Chondrocyte (in vitro differentiated cells): ENCODE data around the gene MFAP5. TPM values are rescaled to one million over a fixed set of nuclear protein-coding genes. Genes with fewer than 3 reads are reported as not detected.

Source experiments
- DNase-seq: peaks from one replicate; pipeline ENCODE4 v3.0.0; 2021; ENCODE audit warnings: mixed read lengths, low spot score
- H3K27ac Mint-ChIP-seq: one replicate; pipeline ENCODE4 v1.8.0; 2021; ENCODE audit warnings: mild to moderate bottlenecking, moderate library complexity, mixed read lengths; ENCODE audit not compliant: unreplicated experiment
- H3K27me3 Mint-ChIP-seq: 2 replicates; pipeline ENCODE4 v1.8.0; 2021; ENCODE audit warnings: low read depth, mixed read lengths
- H3K36me3 Mint-ChIP-seq: 2 replicates; pipeline ENCODE4 v1.8.0; 2021; ENCODE audit warnings: low read depth, mixed read lengths
- H3K4me1 Mint-ChIP-seq: 2 replicates; pipeline ENCODE4 v1.8.0; 2021; ENCODE audit warnings: low read depth, mild to moderate bottlenecking, mixed read lengths
- H3K4me3 Mint-ChIP-seq: one replicate; pipeline ENCODE4 v1.8.0; 2021; ENCODE audit warnings: mild to moderate bottlenecking, moderate library complexity, mixed read lengths; ENCODE audit not compliant: unreplicated experiment
- H3K9me3 Mint-ChIP-seq: 2 replicates; pipeline ENCODE4 v1.8.0; 2021; ENCODE audit warnings: low read depth, mixed read lengths
- total RNA-seq: library from RNA; stranded (reverse); gene quantifications from 3 replicates; pipeline ENCODE4 v1.2.1, GENCODE V29; 2021
- TF ChIP-seq, protein P1 (sequence below): fragments of 200-600 bp; sonication (generic); IDR thresholded peaks from 2 replicates; pipeline ENCODE4 v1.5.0; 2021; ENCODE audit warnings: antibody characterized with exemption, mild to moderate bottlenecking, moderate library complexity

Gene MFAP5
- total RNA-seq, 1 donor from 2014 or later, result 40.2 TPM

DNA sequence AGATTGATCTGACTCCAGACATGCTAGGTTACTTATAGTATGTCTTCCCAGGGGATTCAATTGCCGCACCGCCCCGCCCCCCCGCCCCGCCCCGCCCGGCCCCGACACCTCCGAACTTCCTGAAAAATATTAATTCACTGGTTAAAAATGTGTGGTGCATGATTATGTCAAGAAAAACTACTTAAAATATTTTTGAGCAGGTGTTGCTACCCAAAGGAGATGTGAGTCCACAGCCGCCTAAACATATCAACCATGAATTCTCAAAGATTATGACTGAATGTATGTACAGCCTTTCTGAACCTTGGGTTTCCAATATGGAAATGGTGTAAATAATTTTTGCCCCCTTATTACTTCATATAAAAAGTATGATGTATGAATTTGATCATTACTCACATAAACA is 32.5 kb upstream of the MFAP5 start:
- Mint-ChIP-seq H3K27me3 (no peaks in the 10 kb centered on the region), H3K4me3 (no peak overlapping the region), H3K36me3 (no peaks in the 10 kb centered on the region), H3K4me1 (peaks cover 38% of the 10 kb centered on the region), H3K9me3 (no peaks in the 10 kb centered on the region), H3K27ac (no peak overlapping the region)
- TF ChIP-seq, protein P1, sequence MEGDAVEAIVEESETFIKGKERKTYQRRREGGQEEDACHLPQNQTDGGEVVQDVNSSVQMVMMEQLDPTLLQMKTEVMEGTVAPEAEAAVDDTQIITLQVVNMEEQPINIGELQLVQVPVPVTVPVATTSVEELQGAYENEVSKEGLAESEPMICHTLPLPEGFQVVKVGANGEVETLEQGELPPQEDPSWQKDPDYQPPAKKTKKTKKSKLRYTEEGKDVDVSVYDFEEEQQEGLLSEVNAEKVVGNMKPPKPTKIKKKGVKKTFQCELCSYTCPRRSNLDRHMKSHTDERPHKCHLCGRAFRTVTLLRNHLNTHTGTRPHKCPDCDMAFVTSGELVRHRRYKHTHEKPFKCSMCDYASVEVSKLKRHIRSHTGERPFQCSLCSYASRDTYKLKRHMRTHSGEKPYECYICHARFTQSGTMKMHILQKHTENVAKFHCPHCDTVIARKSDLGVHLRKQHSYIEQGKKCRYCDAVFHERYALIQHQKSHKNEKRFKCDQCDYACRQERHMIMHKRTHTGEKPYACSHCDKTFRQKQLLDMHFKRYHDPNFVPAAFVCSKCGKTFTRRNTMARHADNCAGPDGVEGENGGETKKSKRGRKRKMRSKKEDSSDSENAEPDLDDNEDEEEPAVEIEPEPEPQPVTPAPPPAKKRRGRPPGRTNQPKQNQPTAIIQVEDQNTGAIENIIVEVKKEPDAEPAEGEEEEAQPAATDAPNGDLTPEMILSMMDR, result no peak
- no peak for DNase-seq

DNA sequence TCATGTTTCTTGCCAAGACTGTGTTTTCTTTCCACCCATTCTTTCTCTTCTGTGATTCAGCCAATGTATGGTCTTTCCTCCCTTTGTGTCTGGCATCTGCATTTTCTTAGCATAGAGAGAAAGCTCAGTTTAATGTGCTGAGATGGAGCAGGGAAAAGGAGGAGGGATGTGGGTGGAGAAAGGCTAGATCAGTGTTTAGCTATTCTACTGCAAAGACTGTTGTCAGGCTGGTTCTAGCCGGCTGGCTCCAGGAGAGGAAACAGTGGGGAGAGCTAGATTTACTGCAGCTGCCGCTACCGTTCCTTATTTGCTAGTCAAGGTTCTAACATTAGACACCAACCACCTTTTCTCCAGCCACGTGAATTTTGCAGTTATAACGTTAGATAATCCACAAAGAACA is 29.9 kb upstream of the MFAP5 start:
- H3K4me1 Mint-ChIP-seq, result peaks cover 36% of the 10 kb centered on the region
- H3K27me3 Mint-ChIP-seq, result no peaks in the 10 kb centered on the region
- no peak for DNase-seq
- H3K36me3 Mint-ChIP-seq, result no peaks in the 10 kb centered on the region
- H3K9me3 Mint-ChIP-seq, result no peaks in the 10 kb centered on the region
- H3K27ac Mint-ChIP-seq, result peak overlapping the region; percentile 86
- no peak overlapping the region for H3K4me3 Mint-ChIP-seq
- TF ChIP-seq, protein P1, result no peak

DNA sequence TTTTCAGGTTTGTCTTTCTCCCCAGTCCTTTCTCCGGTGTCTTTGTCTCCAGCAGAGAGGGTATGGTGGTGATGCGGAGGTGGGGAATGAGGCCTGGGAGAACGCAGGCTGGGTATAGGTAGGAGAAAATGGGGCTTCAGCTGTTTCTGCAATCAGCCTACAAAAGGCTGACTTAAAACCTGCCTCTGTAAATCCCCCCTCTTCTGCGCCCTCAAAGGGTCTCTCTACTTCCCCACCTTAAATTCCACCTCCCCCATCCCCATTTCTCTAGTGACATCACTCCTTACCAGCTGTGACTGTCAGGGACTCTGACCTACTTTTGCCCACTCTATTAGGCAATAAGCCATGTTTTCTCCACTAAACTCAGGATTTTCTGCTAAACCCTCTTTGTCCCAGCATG is 27.1 kb upstream of the MFAP5 start:
- DNase-seq, result no peak
- Mint-ChIP-seq H3K4me3 (no peak overlapping the region), H3K9me3 (no peaks in the 10 kb centered on the region), H3K27me3 (no peaks in the 10 kb centered on the region), H3K27ac (peak overlapping the region; percentile 88), H3K4me1 (peaks cover 27% of the 10 kb centered on the region), H3K36me3 (no peaks in the 10 kb centered on the region)
- TF ChIP-seq, protein P1, result no peak

DNA sequence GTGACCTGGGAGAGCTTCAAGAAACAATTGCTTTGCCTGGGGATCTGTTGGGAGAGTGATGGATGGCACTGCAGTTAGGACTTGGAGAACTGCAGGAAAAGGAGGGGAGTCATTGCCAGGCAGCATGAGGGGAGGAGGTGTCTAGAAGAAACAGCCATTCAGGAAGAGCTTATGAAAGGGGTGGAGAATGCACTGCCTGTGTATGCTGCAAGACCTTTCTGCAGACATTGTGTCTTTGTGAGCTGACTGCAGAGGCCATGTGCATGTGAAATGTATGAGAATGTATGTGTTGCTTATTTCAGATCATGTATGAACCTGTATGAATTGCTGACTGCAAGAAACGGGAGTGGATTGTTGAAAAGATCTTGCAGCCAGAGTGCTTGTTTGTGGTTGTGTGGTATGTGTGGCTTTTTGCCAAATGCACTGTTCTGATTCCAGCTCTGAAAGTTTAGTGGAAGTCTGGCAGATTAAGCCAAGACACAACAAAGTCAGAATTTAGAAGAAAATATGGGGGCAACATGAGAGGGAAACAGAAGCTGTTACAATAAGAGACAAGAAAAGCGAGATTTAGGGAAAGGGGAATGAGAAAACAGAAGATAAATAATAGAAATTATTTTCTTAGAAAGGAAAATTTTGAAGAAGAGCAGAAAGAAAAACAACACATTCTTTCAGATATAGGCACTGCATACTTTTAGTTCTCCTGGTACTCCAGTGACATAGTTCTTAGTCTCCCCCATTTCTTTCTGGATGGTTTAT is 25.4 kb upstream of the MFAP5 start:
- peaks cover 23% of the 10 kb centered on the region for H3K4me1 Mint-ChIP-seq

DNA sequence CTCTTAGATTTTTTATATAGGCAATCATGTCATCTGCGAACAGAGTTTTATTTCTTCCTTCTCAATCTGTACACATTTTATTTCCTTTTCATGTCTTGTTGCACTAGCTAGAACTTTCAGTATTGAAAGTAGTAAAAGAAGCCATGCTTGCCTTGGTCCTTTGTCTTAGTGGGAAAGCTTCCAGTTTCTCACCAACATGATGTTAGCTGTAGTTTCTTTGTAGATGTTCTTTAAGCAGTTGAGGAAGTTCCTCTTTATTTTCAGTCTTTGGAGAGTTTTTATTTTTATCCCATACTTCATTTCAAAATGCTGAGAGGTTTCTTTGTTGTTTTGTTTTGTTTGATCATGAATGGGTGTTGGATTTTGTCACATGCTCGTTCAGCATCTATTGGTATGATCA is 22.4 kb upstream of the MFAP5 start:
- TF ChIP-seq, protein P1, result no peak
- H3K36me3 Mint-ChIP-seq, result no peaks in the 10 kb centered on the region
- no peaks in the 10 kb centered on the region for H3K9me3 Mint-ChIP-seq
- H3K4me1 Mint-ChIP-seq, result peaks cover 30% of the 10 kb centered on the region
- DNase-seq, result no peak
- no peak overlapping the region for H3K27ac Mint-ChIP-seq
- no peak overlapping the region for H3K4me3 Mint-ChIP-seq
- H3K27me3 Mint-ChIP-seq, result no peaks in the 10 kb centered on the region

More for the DNA sequence above, 25.4 kb upstream of the MFAP5 start:
- H3K36me3 Mint-ChIP-seq, result no peaks in the 10 kb centered on the region
- DNase-seq, result no peak
- no peaks in the 10 kb centered on the region for H3K27me3 Mint-ChIP-seq
- no peak overlapping the region for H3K4me3 Mint-ChIP-seq
- TF ChIP-seq, protein P1, result no peak
- H3K27ac Mint-ChIP-seq, result no peak overlapping the region
- H3K9me3 Mint-ChIP-seq, result no peaks in the 10 kb centered on the region
